ENCODE data around the gene C5AR1. TPM values are rescaled to one million over a fixed set of nuclear protein-coding genes. Genes with fewer than 3 reads are reported as not detected.

C5AR1 gene
- total and polyA plus RNA-seq, 9 of the 15 experiments (the other 6 are each of a cell fraction or from before 2014, with no cell fraction given) = 0.06 to 1.6 (median 0.28) TPM; not detected in 3

- TF ChIP-seq ZMIZ1 (IDR thresholded peaks at IDR 0.05; ENCODE audit: low read depth in 2 of 2, low read length in 2 of 2) (no peak), PRDM10 (IDR thresholded peaks at IDR 0.05; ENCODE audit: partially characterized antibody) (no peak), ZNF668 (CRISPR knock-in tag; IDR thresholded peaks at IDR 0.05) (no peak), MYBL2 (IDR thresholded peaks at IDR 0.05; ENCODE audit: low read depth) (no peak), MYBL2 (CRISPR knock-in tag; IDR thresholded peaks at IDR 0.05; ENCODE audit: borderline replicate concordance) (no peak), HMGN3 (IDR thresholded peaks at IDR 0.05; ENCODE audit: borderline replicate concordance, extremely low read depth, insufficient read length, low read depth, low read length) (no peak), MNT (conservative IDR thresholded peaks at IDR 0.05) (0 out of 4 replicates have a peak, but pooled peaks of 1 of the 2 experiments have one; percentile 17), USF2 (CRISPR knock-in tag; IDR thresholded peaks at IDR 0.05) (peak; percentile 95), RNF2 (IDR thresholded peaks at IDR 0.05) (no peak), NUFIP1 (IDR thresholded peaks at IDR 0.05; ENCODE audit: partially characterized antibody) (no peak), BDP1 (IDR thresholded peaks at IDR 0.05; ENCODE audit: insufficient read depth, insufficient read length) (no peak), ATF3 (IDR thresholded peaks at IDR 0.05) (peak; percentile 32; the same call in 1 of the 2 replicates), ATF3 (CRISPR knock-in tag; conservative IDR thresholded peaks at IDR 0.05) (no peak), FOXK2 (conservative IDR thresholded peaks at IDR 0.05 in 1 of 2, IDR thresholded peaks at IDR 0.05 in 1 of 2; ENCODE audit: low read depth in 2 of 2) (peak in 1 of 2 experiments; percentile 30; a peak in 1 of 4 replicates), GATA2 (CRISPR knock-in tag; IDR thresholded peaks at IDR 0.05) (peak; percentile 81), JUND (IDR thresholded peaks at IDR 0.05; ENCODE audit: borderline replicate concordance, low read depth, low read length) (0 out of 2 replicates have a peak, but pooled peaks have one; percentile 10), JUND (tag; IDR thresholded peaks at IDR 0.05; ENCODE audit: borderline replicate concordance, low read depth, low read length) (no peak), ZNF165 (CRISPR knock-in tag; IDR thresholded peaks at IDR 0.05; ENCODE audit: borderline replicate concordance) (no peak)
Observed at GRCh38 chr19:47352095-47352494, 42.4 kb downstream of the C5AR1 start (continued).

All from K562 (cell line).